ENCODE measurements around the gene TADA2B.

- TF ChIP-seq POLR2A (IDR thresholded peaks at IDR 0.05) (no peak), CTCF (IDR thresholded peaks at IDR 0.05) (no peak), EP300 (IDR thresholded peaks at IDR 0.05) (no peak)
These were observed 17.4 kb downstream of the TADA2B start for GRCh38 chr4:7060346-7061150.
